Retinal pigment epithelial cell (primary cell): ENCODE data around the gene ZCCHC24.

Source experiments
- DNase-seq: peaks from one replicate; pipeline ENCODE4 v3.0.0-alpha.2; 2010; ENCODE audit warnings: low read depth
- H3K4me3 ChIP-seq: 2 replicates; pipeline ENCODE4 v1.5.1; 2011; ENCODE audit warnings: mild to moderate bottlenecking, low read length, control low read depth, moderate library complexity
- TF ChIP-seq, protein P1 (sequence below): conservative IDR thresholded peaks from 2 replicates; pipeline ENCODE4 v1.5.1; 2011; ENCODE audit warnings: low read depth, low read length, control low read depth, inconsistent platforms

Gene ZCCHC24

GRCh38 chr10:79361726-79362397, 83.6 kb downstream of the ZCCHC24 start:
- no peak overlapping the region for H3K4me3 ChIP-seq
- TF ChIP-seq, protein P1, sequence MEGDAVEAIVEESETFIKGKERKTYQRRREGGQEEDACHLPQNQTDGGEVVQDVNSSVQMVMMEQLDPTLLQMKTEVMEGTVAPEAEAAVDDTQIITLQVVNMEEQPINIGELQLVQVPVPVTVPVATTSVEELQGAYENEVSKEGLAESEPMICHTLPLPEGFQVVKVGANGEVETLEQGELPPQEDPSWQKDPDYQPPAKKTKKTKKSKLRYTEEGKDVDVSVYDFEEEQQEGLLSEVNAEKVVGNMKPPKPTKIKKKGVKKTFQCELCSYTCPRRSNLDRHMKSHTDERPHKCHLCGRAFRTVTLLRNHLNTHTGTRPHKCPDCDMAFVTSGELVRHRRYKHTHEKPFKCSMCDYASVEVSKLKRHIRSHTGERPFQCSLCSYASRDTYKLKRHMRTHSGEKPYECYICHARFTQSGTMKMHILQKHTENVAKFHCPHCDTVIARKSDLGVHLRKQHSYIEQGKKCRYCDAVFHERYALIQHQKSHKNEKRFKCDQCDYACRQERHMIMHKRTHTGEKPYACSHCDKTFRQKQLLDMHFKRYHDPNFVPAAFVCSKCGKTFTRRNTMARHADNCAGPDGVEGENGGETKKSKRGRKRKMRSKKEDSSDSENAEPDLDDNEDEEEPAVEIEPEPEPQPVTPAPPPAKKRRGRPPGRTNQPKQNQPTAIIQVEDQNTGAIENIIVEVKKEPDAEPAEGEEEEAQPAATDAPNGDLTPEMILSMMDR: no peak
- DNase-seq: no peak

- TF ChIP-seq, protein P1: no peak
- no peak overlapping the region for H3K4me3 ChIP-seq
- no peak for DNase-seq
These were observed 84.7 kb downstream of the ZCCHC24 start for GRCh38 chr10:79360499-79361342.

GRCh38 chr10:79359816-79360498, 85.5 kb downstream of the ZCCHC24 start:
- no peak overlapping the region for H3K4me3 ChIP-seq
- TF ChIP-seq, protein P1: no peak
- DNase-seq: no peak

DNA sequence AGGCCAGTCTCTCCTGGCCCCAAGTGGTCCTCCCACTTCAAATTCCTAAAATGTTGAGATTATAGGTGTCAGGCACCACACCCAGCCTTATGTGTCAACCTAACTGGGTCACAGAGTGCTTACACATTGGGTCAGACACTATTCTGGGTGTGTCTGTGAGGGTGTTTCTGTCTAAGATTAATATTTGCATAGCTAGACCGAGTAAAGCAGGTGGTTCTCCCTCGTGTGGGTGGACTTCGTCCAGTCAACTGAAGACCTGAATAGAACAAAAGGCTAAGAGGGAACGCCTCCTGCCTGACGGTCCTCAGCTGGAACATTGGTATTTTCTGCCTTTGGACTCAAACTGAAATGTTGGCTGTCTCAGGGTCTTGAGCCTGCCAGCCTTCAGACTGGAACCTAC, 86.6 kb downstream of the ZCCHC24 start:
- TF ChIP-seq, protein P1: no peak
- no peak for DNase-seq
- H3K4me3 ChIP-seq: no peak overlapping the region

- no peak overlapping the region for H3K4me3 ChIP-seq
- no peak for DNase-seq
- TF ChIP-seq, protein P1: no peak
These were observed 88.2 kb downstream of the ZCCHC24 start for GRCh38 chr10:79357180-79357579.

- H3K4me3 ChIP-seq: no peak overlapping the region
- no peak for DNase-seq
- TF ChIP-seq, protein P1: no peak
These were observed 89.3 kb downstream of the ZCCHC24 start for GRCh38 chr10:79356104-79356503.
